Measurements from ENCODE around the gene SH3BP4.
"Not testable (repeated sequence)": the region's sequence is repeated elsewhere in the genome, so short reads cannot be mapped to it uniquely, and the experiment has no call there.

The SH3BP4 gene

DNA sequence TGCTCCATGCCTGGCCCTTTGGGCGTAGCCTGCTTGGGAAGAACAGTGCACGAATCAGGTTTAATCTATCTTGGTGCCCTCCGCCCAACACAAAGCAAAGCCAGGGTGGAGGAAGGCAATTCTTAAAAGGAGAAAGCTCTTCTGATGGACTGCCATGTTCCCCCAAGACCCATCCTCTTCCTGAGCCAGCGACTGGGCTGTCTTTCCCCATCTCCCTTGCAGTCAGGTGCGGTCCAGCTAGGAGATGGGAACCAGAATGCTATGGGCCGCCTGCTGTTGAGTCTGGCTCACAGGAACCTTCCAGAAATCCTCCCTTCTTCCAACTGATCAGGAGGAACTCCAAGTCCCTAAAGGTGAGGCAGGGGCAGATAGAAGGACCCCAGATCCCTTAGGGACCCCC lies 105.0 kb downstream of the SH3BP4 start:
- TF ChIP-seq, protein P1, sequence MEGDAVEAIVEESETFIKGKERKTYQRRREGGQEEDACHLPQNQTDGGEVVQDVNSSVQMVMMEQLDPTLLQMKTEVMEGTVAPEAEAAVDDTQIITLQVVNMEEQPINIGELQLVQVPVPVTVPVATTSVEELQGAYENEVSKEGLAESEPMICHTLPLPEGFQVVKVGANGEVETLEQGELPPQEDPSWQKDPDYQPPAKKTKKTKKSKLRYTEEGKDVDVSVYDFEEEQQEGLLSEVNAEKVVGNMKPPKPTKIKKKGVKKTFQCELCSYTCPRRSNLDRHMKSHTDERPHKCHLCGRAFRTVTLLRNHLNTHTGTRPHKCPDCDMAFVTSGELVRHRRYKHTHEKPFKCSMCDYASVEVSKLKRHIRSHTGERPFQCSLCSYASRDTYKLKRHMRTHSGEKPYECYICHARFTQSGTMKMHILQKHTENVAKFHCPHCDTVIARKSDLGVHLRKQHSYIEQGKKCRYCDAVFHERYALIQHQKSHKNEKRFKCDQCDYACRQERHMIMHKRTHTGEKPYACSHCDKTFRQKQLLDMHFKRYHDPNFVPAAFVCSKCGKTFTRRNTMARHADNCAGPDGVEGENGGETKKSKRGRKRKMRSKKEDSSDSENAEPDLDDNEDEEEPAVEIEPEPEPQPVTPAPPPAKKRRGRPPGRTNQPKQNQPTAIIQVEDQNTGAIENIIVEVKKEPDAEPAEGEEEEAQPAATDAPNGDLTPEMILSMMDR (conservative IDR thresholded peaks at IDR 0.05; ENCODE audit: low read depth, low read length), result no peak

DNA sequence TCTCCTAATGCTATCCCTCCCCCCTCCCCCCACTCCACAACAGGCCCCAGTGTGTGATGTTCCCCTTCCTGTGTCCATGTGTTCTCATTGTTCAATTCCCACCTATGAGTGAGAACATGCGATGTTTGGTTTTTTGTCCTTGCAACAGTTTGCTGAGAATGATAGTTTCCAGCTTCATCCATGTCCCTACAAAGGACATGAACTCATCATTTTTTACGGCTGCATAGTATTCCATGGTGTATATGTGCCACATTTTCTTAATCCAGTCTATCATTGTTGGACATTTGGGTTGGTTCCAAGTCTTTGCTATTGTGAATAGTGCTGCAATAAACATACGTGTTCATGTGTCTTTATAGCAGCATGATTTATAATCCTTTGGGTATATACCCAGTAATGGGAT lies 105.8 kb downstream of the SH3BP4 start:
- DNase-seq (ENCODE audit: low read depth); H3K4me3 ChIP-seq (ENCODE audit: low read depth, low read length): not testable (repeated sequence)

More for the DNA sequence above, 105.0 kb downstream of the SH3BP4 start:
- DNase-seq (ENCODE audit: low read depth), result no peak
- no peak overlapping the region for H3K4me3 ChIP-seq (ENCODE audit: low read depth, low read length)

DNA sequence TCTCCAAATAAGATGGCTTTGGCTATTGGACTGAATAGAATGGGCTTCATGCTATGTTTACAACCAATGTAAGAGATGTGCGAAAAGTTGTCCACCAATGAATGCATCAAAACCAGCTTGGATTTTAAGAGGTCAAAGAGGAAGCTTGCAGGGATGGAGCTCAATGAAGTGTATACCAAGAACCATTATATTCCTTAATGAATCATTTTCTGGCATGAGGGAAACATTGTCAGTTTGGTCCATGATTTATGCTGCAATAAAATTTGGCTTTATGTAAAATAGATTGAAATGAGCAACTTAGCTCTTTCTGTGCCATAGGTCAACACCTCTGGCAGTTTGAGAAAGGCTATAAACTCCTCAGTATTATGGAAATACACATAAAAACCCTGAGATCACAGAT lies 107.3 kb downstream of the SH3BP4 start:
- DNase-seq (ENCODE audit: low read depth), result no peak
- no peak overlapping the region for H3K4me3 ChIP-seq (ENCODE audit: low read depth, low read length)
- TF ChIP-seq, protein P1 (conservative IDR thresholded peaks at IDR 0.05; ENCODE audit: low read depth, low read length), result no peak

DNA sequence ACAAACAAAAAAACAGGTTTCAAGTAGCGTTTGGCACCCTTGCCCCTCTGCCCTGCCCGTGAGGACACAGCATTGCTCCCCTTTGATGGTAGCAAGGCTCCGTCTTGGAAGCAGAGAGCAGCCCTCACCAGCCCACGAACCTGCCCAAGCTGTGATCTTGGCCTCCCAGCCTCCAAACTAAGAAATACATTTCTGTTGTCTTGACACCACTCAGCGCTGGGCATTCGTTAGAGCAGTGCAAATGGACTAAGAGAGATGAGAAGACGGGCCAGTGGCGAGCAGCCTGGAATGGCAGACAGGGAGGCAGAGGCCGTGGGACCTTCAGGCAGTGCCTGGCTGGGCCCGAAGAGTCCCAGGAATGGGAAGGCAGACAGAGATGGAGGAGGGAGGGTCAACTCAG lies 109.8 kb downstream of the SH3BP4 start:
- no peak for DNase-seq (ENCODE audit: low read depth)
- TF ChIP-seq, protein P1 (conservative IDR thresholded peaks at IDR 0.05; ENCODE audit: low read depth, low read length), result no peak

DNA sequence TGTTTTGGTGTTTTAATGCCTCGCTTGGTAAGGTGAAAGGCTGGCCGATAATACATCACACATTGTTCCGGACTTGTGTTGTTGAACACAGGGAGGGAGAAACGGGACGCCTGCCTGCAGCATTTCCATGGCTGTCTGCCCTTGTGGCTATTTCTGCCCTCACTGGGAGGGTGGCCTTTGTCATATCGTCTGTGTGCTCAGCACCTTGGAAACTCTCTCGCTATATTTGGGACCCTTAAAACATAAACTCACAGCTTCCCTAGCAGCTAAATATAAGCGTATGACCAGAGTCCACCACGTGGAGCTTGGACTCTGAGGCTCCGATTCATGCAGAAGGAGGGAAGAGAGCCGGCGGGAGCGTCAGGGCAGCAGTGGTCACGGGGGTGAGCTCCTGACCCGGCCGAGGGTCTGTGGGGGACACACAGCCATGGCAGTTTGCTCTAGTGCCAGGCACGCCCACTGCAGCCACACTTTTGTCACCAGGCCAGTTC lies 111.7 kb downstream of the SH3BP4 start:
- no peak for DNase-seq (ENCODE audit: low read depth)
- TF ChIP-seq, protein P1 (conservative IDR thresholded peaks at IDR 0.05; ENCODE audit: low read depth, low read length), result no peak
- H3K4me3 ChIP-seq (ENCODE audit: low read depth, low read length), result no peak overlapping the region

More for the DNA sequence above, 109.8 kb downstream of the SH3BP4 start:
- H3K4me3 ChIP-seq (ENCODE audit: low read depth, low read length), result no peak overlapping the region

DNA sequence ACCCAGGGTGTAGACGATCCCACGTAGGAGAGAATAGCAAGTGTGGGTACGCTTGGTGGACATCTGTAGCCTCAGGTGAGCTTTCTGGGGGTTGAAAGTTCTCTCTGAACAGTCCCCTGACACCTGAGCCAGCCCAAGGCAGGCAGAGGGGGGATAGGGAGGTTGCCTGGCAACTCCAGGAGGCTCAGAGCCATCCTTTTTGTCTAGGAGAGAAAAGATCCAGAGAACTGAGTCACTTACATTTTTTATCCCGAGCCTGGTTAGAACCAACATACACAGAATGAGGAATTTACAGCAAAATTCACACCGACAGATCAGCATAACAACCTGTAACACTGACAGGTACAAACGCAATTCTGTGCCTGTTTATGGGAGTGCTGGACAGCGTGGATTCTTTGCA lies 113.2 kb downstream of the SH3BP4 start:
- TF ChIP-seq, protein P1 (conservative IDR thresholded peaks at IDR 0.05; ENCODE audit: low read depth, low read length), result no peak
- DNase-seq (ENCODE audit: low read depth), result no peak
- no peak overlapping the region for H3K4me3 ChIP-seq (ENCODE audit: low read depth, low read length)

DNA sequence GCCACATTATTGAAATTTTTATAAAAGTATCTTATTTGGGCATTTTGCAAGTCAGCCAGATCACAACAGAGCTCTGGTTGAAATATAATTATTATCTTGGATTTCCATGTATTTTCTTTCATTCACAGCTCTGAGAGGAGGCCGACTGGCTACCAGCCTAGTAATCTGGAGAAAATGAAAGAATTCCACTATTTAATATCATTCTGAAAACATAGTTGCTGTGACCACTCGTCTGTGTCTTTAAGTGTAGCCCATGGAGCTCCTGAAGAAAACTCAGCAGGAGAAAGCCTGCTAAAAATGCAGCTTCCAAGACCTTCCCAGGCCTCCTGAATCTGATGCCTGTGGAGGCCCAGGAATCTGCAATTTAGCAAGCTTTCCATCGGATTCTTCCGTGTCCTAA lies 114.7 kb downstream of the SH3BP4 start:
- TF ChIP-seq, protein P1 (conservative IDR thresholded peaks at IDR 0.05; ENCODE audit: low read depth, low read length), result no peak
- H3K4me3 ChIP-seq (ENCODE audit: low read depth, low read length), result no peak overlapping the region
- DNase-seq (ENCODE audit: low read depth), result no peak

Data from choroid plexus epithelial cell (primary cell).